Activated CD8-positive, alpha-beta memory T cell treated with anti-CD3 and anti-CD28 coated beads for 1 hour (primary cell): ENCODE results near the gene LRP1B.

Source experiments
- DNase-seq, 2 donors: peaks; one replicate each; pipeline ENCODE4 v3.0.0-alpha.2; 2020; ENCODE audit warnings: low read depth in 1 of 2; ENCODE audit errors: extremely low read depth in 1 of 2

LRP1B gene

GRCh38 chr2:140873915-140874531, 1256.8 kb downstream of the LRP1B start:
- DNase-seq, result no peak

DNA sequence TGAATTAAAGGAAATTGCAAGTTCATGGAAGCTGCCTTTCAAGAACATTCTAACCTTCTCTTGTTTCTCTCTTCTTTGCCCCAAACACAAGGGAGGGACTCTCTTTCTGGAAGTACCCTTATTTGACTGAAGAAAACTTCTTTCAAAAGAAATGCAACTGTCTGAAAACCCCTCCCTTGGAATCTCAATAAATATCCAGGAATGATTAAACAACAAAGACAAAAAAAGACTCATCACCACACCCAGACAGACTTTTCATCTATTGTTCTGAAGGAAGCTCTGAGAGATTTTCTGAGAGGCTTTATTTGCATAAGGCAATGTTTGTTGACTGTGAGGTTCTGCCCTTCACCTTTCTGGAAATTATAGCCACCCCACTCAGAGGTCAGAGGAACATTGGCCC, 1260.9 kb downstream of the LRP1B start:
- no peak for DNase-seq

DNA sequence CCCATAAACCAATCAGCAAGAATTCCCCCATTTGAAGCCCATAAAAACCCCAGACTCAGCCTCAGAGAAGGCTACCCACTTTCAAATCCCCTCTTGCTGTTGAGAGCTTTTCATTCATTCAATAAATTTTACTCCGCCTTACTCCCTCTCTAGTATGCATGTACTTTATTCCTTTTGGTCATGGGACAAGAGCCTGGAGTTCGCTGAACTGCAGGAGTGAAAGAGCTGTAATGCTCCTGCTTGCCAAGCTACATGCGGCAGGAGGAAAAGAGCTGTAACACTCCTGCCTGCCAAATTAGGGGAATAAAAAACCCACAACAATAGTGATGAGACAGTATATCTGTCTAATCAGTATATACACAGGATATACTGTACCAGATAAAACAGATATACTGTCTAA, 1261.7 kb downstream of the LRP1B start:
- no peak for DNase-seq

GRCh38 chr2:140865837-140866236, 1265.0 kb downstream of the LRP1B start:
- DNase-seq, result no peak

- DNase-seq, result no peak
Observed at GRCh38 chr2:140863713-140864112, 1267.1 kb downstream of the LRP1B start.

DNA sequence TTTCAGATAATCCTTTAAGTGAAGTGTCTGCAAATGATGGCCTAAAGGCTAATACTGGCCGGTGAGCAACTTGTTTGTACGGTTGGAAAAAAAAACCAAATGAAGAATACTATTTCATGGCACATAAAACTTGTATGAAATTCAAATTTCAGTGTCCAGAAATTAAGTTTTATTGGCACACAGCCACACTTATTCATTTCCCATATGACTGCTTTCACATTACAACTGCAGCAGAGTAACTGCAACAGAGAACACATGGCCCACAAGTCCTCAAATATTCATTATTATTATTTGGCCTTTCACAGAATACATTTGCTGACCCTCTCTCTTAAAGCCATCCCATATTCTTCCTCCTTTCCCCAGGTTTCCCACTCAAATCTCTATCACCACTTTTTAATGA, 1268.6 kb downstream of the LRP1B start:
- no peak for DNase-seq

DNA sequence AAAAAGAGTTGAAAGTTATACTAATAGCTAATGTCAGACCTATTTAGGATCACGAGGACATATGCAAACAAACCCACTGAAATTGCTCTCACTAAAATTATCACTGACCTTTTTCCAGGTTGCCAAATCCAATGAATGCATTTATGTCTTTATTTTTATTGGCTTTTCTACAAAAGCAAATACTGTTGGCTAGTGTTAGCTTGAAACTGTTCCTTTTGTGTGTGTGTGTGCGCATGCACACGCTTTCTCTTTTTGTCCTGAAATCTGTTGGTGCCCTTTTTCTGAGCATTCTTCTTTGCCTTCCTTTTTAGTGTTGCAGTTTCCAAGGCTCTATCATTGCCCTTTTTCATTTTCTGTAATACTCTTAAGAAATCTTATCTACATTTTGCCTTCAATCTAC, 1269.2 kb downstream of the LRP1B start:
- no peak for DNase-seq

- no peak for DNase-seq
Observed at GRCh38 chr2:140855471-140855870, 1275.3 kb downstream of the LRP1B start.

DNA sequence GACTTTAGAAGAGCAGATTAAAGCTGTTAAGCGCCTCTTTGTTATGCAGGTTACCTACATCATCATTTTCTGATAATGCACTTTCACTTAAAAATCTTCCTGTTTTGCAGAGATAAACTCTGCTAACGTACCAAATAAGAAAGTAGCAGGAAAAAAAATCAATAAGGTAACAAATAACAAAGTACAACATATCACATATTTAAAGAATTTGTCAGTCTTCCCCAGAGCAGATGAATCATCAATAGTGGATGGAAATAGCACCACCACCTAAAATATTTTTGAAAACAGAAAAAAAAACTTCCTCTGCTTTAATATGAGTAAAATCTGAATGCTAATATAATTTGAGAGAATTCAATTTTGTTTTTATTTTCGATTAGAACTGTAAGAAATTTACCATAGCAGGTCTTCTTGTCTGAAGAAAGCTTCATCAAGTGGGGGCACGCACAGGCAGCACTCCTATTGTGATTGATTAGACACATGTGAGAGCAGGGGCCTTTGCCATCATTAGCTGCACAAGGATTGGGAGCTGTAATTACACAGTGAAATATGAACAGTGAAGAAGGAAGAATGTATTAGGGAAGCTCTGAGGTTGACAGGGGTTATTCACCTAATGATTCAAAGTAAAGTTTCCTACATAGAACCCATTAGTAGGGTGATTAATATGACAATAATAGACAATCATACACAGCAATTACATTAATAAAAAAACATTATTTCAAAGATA, 1279.4 kb downstream of the LRP1B start:
- DNase-seq, result no peak

DNA sequence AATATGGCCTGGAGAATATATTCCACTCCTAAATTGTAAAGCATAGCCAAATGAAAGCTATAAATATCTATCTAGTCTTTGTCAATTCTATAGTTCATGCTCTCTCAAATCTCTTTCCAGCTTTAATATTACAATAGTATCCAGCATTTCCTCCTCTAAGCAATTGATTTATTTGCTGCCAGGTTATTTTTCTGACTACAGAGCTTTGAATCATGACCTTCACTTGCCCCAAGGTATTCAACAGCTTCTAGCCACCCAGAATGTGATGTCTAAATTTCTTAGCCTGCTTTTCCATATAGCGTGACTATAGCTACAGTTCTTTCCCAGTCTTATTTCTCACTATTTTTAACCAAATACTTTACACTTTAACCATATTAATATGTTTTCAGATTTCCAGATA, 1287.6 kb downstream of the LRP1B start:
- no peak for DNase-seq

- DNase-seq, result no peak
Observed at GRCh38 chr2:140842110-140842509, 1288.7 kb downstream of the LRP1B start.

GRCh38 chr2:140841141-140841540, 1289.7 kb downstream of the LRP1B start:
- no peak for DNase-seq

- no peak for DNase-seq
Observed at GRCh38 chr2:140836826-140837225, 1294.0 kb downstream of the LRP1B start.

- DNase-seq, result no peak
Observed at GRCh38 chr2:140835079-140835478, 1295.7 kb downstream of the LRP1B start.

DNA sequence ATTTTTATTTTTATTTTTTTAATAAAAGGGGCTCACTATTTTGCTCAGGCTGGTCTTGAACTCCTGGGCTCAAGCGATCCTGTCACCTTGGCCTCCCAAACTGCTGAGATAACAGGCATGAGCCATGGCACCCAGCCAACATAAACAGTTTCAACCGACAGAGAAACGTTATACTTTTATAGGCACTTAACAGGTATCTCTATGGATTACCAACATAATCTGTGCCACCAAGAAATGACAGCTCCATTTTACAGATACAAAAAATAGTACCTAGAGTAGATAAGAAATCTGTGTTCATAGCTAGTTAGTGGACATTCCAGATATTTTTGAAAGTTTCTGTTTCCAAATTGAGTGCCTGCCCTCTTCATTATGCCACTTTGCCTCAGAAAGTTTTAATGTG, 1316.7 kb downstream of the LRP1B start:
- no peak for DNase-seq

- no peak for DNase-seq
Observed at GRCh38 chr2:140808820-140809219, 1322.0 kb downstream of the LRP1B start.

DNA sequence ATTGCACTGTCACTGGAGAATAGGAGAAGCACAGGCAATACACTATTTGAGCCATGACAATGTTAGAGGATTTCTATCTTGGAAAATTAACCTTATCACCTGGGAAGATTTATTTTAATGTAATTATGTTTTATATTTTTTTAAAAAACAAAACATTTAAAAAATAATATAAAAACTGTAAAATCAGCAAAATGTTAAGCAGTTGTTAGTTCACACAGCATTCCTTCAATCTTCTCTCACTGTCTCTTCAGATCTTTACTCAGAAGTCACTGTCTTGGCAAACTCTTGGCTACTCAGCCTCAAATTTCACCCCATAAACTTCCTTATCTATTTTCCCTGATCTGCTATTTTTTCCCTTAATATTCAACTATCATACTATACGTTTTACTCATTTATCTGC, 1322.6 kb downstream of the LRP1B start:
- no peak for DNase-seq

GRCh38 chr2:140804700-140805260, 1326.0 kb downstream of the LRP1B start:
- no peak for DNase-seq

DNA sequence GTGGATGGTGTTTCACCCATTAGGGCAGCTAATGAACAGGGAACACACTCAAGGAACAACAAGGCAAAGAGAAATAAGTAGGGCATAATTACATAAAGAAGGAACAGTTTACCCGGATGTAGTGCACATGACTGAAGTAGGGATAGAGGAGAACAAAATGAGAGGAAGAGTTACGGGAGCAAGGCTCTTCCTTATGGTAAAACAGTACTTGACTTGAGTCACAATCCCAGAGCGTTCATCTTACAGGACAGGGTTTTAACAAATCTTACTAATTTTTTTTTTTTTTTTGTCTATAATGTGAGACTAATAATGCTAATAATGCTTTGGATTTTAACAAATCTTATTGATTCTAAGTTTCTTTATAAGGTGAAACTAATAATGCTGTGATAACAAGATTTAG, 1329.5 kb downstream of the LRP1B start:
- DNase-seq, result no peak

DNA sequence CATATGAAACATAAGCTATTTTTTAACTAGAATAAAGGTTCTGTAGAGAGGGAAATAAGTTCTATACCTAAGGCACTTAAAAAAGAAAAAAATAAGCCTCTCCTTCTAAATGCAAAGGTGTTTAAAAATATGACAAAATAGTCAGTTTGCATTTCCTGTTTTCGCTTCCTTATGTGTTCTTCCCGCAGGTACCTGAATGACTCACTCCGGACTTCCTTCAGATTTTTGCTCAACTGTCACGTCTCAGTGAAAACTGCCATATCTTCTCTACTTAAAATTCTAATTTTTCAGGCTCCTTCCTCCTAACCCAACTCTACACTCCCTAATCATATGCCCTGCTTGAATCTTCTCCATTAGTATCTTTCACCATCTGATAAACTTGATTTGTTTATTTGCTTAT, 1333.1 kb downstream of the LRP1B start:
- DNase-seq, result no peak

DNA sequence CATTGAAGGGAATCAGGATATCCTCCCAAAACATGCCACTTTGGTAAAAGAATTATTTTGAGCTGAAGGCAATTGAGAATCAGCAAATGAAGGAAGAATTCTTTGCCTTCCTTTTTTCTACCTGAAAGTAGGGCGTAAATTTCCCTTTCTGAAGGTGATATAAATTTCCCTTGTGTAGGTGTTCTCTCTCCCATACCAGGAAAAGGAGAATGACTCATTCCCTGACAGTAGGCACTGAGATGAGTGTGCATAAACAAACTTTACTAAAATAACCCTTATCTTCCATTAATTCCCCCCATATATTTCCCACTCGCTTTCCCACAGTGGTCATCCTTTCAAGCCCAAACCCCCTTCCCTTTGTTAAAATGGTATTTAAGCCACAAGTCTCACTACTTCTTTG, 1339.0 kb downstream of the LRP1B start:
- DNase-seq, result no peak

- no peak for DNase-seq
Observed at GRCh38 chr2:140786585-140786984, 1344.2 kb downstream of the LRP1B start.
